GM19324 (cell line): ENCODE measurements around the gene PLCB2.

Source experiments
- ATAC-seq: cut with Tn5 transposase; IDR thresholded peaks from one replicate; pipeline ENCODE4 v1.9.1; 2021; ENCODE audit warnings: mild to moderate bottlenecking, moderate library complexity; ENCODE audit not compliant: unreplicated experiment, low FRiP score

Gene PLCB2

DNA sequence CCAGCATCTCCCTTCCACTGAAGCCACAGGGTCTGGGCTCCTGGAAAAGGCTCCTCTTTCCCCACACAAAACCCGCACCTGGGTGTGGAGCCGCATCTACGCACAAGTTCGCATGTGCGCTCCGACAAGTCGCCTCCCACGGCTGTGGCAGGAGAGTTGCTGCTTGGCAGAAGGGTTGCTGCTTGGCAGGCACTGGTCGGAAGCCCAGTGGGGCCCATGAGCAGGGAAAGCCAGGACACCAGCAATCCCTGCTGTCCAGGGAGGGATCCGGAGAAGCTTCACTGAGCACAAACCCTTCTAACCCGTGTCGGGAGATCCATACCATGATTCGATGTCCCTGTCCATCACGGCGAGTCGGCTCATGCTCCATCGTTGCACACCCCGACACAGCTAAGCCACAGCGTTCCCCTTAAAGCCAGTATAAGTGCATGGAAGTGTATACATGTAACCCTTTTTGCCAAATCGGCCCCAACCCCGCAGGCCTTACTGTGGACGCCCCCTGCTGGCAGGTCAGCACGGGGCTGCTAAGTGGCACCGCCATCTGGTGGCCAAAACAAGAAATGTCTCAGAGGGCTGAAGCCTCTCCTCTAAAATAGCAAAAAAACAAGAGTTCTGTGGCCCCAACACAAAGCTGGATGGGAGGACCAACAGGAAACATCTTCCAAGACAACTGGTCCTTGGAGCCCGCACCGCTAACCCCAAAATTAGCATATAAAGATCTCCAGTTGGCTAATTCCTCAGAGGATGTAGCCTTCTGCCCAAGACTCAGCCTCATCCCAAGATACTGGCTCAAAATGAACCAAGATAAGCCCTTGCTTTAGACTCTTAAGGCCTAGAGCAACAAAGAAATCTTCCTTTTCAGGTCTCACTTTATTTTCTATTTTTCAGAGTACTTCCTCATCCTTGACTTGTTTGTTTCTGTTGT, 33.1 kb downstream of the PLCB2 start:
- no peak for ATAC-seq

- no peak for ATAC-seq
These were observed 34.3 kb downstream of the PLCB2 start for GRCh38 chr15:40273428-40273827.

- ATAC-seq: no peak
These were observed 35.2 kb downstream of the PLCB2 start for GRCh38 chr15:40272485-40273056.

DNA sequence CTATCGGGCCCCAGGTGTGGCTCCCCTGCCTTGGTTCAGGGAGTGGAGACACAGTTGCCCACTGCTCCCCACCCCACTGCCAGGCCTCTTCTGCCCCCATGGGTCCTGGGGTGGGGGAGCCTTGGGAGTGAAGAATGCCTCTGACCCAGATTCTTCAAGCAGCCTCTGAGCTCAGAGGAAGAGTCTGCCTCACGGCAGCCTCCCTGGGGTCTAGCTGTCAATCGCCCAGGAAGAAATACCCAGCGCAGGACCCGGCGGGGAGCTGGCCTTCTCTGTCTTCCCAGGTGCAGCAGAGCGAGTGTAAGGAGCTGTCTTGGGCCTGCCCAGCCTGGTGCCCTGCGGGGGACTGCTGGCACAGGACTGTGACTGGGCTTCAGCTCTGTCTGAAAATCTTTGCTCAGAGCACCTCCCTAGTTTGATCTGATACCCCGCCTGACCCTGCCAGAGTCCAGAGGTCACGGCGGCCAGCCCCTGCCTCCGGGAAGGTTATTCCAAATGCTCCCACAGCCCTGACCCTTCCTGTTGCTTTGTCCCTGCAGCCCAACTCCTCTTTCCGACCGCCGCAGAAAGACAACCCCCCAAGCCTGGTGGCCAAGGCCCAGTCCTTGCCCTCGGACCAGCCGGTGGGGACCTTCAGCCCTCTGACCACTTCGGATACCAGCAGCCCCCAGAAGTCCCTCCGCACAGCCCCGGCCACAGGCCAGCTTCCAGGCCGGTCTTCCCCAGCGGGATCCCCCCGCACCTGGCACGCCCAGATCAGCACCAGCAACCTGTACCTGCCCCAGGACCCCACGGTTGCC, 35.9 kb downstream of the PLCB2 start:
- ATAC-seq: no peak

DNA sequence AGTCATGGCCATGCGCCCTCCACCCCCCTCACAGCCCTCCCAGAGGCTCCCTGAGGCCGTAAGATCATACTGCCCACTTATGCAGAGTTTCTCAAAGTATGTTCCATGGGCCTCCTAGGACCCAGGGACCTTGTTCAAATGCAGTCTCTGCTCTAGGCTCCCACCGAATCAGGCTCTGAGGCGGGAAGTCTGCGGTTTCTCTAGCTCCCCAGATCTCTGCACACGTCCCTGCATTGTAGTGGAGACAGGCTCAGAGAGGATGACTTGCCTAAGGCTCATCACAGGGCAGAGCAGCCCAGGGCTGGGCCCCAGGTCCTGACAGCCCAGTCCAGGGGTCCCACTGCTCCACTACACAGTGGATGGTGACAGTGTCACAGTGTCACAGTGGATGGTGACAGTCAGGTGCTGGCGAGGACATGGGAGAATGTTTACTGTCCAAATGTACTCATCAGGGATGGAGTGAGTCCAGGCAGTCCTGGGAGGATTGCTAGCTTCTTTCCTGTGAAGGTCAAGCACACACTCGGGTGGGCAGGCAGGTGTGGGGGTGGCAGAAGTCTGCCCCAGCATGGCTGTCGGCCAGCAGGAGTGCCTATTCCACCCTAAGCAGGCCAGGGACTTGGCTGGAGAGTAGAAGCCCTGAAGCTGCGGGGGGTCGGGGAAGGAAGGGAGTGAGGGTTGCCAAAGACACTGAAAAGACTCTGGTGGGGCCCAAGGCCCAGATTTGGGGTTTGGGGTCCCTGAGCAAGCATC, 37.3 kb downstream of the PLCB2 start:
- no peak for ATAC-seq

DNA sequence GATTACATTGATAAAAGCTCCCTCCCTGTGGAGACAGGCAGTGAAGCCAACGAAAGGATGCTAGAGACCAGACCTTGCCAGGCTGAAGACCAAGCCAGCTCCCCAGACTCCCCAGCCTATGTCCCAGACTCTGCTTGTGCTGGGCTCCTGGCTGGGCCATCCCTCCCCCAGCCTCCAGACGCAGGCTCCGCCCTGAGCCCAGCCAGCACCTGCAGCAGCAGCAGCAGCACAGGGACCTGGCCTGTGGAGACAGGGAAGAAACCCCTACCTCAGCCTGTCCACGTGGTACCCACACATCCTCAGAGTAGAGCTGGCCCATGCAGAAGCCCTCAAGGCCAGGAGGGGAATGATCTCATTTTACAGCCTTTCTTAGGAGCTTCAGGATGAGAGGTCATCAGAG, 38.1 kb downstream of the PLCB2 start:
- ATAC-seq: no peak

GRCh38 chr15:40267670-40268069, 40.1 kb downstream of the PLCB2 start:
- no peak for ATAC-seq

- no peak for ATAC-seq
These were observed 40.9 kb downstream of the PLCB2 start for GRCh38 chr15:40266828-40267304.

DNA sequence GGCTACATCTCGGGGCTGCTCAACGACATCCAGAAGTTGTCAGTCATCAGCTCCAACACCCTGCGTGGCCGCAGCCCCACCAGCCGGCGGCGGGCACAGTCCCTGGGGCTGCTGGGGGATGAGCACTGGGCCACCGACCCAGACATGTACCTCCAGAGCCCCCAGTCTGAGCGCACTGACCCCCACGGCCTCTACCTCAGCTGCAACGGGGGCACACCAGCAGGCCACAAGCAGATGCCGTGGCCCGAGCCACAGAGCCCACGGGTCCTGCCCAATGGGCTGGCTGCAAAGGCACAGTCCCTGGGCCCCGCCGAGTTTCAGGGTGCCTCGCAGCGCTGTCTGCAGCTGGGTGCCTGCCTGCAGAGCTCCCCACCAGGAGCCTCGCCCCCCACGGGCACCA, 41.9 kb downstream of the PLCB2 start:
- ATAC-seq: no peak

- no peak for ATAC-seq
These were observed 42.4 kb downstream of the PLCB2 start for GRCh38 chr15:40265355-40265754.

- no peak for ATAC-seq
These were observed 43.2 kb downstream of the PLCB2 start for GRCh38 chr15:40264321-40265153.

GRCh38 chr15:40263024-40263754, 44.5 kb downstream of the PLCB2 start:
- no peak for ATAC-seq

- ATAC-seq: no peak
These were observed 48.7 kb downstream of the PLCB2 start for GRCh38 chr15:40259021-40259420.

DNA sequence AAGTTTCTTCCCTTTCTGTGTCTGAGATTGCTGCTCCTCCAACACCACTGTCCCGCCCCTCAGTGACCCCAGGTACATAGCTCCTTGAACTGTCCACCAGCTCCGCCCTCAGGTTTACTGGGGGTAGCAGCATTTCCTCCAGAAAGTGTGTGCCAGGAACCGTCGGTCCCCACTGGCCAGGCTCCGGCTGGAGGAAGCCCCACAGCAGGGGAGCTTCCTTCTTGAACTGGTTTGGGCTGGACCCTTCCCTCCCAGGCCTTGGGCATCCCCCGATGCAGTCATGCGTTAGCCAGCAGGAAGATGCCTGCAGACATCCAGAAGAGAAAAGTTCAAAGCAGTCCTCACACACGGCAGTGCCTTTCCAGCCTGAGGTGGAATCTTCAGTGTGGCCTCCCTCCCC, 49.2 kb downstream of the PLCB2 start:
- no peak for ATAC-seq

- no peak for ATAC-seq
These were observed 49.9 kb downstream of the PLCB2 start for GRCh38 chr15:40257656-40258450.

DNA sequence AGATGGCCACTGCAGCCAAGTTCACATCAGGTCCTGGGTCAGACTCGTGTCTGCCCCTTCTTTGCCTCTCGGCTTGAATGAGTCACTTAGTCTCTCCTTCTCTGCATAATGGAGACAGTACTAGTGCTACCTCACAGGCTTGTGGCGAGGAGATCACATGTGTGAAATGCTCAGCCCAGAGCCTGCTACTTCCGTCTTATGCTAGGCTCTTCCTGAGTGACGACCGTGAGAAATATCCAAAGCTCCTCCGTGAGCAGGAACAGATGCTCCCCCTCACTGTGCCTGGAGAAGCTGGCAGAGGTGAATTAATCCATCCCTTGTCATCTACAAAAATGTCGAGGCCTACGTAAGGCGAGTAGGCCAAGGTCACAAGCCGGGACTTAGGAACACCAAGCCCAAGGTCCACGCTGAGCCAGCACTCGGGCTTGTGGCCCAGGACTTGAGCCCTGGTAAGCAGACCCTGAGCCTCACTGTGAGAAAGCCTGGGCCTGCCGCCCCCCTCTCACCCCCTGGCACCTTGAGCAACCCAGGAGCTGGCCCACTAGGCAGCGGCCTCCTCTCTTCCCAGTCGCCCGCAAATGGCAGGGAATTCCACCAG, 51.0 kb downstream of the PLCB2 start:
- no peak for ATAC-seq

DNA sequence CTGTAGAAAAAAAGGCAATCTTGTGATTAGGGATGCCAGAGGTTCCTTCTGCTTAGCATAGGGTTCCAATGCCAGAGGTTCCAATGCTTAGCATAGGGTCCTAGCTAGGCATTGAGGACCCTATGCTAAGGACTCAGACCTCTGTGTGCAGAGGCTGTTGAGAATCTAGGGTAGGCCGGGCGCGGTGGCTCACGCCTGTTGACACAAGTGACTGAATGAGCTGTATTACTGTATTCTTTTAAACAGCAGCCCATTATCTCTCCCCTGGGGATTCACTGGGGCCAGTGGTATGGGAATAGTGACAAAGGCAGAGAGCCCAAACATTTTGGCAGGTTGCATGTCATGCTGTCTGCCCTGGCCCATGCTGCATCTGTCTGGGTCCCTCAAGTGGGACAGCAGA, 52.7 kb downstream of the PLCB2 start:
- ATAC-seq: no peak

- no peak for ATAC-seq
These were observed 53.3 kb downstream of the PLCB2 start for GRCh38 chr15:40254452-40254851.
